ENCODE results near the gene ZNF555.
A peak's percentile ranks its signal among the peaks of the same experiment; 100 is the strongest.

The ZNF555 gene

GRCh38 chr19:2827022-2827421, 14.3 kb upstream of the ZNF555 start:
- no peak for FAIRE-seq

DNA sequence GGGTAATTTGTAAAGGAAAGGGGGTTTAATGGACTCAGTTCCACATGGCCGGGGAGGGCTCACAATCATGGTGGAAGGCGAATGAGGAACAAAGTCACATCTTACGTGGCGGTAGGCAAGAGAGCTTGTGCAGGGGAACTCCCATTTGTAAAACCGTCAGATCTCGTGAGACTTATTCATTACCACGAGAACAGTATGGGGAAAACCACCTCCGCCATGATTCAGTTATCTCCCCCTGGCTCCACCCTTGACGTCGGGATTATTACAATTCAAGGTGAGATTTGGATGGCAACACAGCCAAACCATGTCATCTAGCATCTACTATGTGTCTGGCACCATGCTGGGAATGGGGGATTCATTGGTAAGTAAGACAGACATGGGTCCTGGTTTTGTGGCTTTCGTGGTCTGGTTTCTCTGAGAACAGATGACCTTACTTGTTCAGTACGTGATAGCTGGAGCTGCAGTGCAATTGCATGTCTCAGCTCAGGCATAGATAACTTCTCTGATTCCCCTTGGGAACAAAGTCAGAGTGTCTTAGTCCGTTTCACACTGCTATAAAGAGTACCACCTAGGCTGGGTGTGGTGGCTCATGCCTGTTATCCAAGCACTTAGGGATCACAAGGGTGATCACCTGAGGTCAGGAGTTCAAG, 13.3 kb upstream of the ZNF555 start:
- no peak for FAIRE-seq

DNA sequence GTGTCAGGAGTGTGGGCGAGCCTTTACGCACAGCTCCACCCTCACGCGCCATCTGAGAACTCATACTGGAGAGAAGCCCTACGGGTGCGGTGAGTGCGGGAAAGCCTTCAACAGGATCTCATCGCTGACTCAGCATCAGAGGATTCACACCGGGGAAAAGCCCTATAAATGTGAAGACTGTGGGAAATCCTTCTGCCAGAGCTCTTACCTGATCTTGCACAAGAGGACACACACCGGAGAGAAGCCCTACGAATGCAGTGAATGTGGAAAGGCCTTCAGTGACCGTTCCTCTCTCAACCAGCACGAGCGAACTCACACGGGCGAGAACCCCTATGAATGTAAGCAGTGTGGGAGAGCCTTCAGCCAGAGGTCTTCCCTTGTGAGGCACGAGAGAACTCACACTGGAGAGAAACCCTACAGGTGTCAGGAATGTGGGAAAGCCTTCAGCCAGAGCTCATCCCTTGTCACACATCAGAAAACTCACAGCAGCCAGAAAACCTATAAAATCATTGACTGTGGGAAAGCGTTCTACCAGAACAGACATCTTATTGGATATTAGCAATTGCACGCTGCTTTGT, 6.9 kb upstream of the ZNF555 start:
- FAIRE-seq, result no peak

DNA sequence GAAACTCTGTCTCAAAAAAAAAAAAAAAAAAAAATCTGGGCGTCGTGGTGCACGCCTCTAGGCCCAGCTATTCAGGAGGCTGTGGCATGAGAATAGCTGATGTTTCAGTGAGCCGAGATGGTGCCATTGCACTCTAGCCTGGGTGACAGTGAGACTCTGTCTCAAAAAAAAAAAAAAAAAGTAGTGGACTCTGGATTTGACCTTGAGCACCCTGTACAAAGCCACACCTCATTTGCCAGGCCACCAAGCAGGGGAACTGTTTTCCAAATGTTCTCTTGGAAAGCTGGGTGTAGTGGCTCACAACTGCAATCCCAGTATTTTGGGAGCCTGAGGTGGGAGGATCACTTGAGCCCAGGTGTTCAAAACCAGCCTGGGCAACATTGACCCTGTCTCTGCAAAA, 3.8 kb upstream of the ZNF555 start:
- FAIRE-seq, result no peak

DNA sequence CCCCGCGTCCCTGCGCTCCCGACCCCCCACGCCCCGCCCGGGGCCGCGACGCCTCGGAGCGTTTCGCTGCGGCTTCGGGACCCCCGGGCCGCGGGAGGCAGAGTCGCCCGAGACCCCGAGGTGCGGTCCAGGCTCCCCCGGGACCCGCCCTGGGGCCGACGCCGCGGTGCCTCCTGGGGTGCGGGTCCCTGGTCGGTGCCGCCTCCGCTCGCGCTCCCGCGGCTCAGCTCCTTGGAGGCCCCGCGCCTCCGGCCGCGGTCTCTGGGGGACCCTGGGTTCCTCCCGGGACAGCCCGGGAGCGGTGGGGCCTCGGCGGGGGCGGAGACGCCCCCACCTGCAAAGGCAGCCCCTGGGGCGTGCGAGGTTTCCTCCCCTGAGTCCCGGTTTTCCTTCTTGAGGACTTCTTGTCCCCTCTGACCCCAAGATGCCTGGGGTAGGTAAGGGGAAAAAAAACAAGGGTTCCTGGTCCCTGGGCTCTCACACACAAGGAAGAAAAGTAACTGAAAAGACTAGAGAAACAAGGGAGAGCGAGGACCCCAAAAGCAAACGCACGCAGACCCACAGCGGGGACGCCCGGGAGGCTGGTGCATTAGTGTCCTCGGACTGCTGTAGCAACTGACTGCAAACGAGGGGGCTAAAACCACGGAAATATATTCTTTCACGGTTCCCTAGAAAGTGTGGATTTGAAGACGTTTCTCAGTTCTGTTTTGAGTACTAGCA, 740 bp downstream of the ZNF555 start:
- no peak for FAIRE-seq

GRCh38 chr19:2845107-2845506, 3.8 kb downstream of the ZNF555 start:
- no peak for FAIRE-seq

DNA sequence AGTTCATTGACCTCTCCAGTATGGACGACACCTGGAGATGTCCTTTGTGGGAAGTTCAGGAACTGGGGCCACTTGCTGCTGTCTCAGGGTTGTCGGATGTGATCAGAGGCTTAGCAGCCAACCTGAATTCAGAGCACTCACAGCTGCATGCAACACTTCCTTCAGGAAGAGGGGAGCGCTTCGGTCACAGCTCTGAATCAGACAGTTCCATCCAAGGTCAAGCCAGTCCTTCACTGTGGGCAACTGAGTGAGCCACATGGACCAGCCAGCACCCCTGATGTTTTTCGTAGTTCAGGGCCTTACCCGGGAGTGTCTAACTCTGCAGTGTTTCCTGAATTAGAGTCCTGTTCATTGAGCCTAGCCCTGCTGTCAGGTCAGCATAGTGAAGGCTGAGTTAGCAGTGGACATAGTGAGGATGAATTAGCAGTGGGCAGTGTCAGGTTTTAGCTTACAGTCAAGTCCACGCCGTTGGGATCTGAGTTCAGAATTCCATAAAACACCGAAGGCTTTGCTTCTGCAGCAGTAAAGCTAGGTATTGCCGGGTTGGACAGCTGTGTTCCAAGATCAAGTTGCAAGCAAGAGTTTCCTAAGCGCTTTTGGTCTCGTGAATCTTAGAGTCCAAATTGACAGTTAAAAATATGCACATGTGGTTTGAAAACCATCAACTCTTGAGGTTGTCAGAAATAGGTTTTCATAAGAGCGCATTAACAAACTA, 5.1 kb downstream of the ZNF555 start:
- no peak for FAIRE-seq

- no peak for FAIRE-seq
Observed at GRCh38 chr19:2847507-2847906, 6.2 kb downstream of the ZNF555 start.

- FAIRE-seq, result no peak
Observed at GRCh38 chr19:2848616-2849015, 7.3 kb downstream of the ZNF555 start.

DNA sequence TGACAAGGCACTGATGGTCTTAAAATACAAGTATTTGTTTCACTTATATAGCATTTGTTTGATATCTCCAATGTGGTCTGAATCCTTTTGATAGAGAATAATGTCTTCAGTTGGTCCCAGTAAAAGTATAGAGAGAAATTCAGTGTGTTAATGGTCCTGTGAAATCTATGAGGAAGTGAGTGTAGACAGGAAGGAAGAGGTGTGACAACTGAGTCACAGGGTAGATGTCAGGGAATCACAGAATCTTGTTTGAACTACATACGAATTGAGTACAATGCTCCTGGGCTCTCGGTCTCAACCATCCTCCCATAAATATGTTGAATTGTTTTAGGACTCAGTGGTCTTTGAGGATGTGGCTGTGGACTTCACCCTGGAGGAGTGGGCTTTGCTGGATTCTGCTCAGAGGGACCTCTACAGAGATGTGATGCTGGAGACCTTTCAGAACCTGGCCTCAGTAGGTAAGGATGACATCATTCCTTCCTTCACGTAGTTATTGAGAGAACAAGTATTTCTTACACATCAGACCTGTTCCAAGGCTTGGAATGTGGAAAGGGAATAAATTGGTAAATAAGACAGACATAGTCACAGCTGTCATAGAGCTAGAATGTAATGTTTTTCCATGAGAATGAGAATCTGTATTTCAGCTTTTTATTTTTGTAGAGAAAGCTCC, 9.1 kb downstream of the ZNF555 start:
- FAIRE-seq, result no peak

DNA sequence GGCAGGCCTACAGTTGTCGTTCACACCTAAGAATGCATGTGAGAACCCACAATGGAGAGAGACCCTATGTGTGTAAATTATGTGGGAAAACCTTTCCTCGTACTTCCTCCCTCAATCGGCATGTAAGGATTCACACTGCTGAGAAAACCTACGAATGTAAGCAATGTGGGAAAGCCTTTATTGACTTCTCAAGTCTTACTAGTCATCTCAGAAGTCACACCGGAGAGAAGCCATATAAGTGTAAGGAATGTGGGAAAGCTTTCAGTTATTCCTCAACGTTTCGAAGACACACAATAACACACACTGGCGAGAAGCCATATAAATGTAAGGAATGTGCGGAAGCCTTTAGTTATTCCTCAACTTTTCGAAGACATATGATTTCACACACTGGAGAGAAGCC, 11.3 kb downstream of the ZNF555 start:
- no peak for FAIRE-seq

GRCh38 chr19:2853015-2853606, 11.8 kb downstream of the ZNF555 start:
- FAIRE-seq, result no peak

GRCh38 chr19:2854849-2855248, 13.6 kb downstream of the ZNF555 start:
- FAIRE-seq, result no peak

- no peak for FAIRE-seq
Observed at GRCh38 chr19:2856457-2857050, 15.3 kb downstream of the ZNF555 start.

DNA sequence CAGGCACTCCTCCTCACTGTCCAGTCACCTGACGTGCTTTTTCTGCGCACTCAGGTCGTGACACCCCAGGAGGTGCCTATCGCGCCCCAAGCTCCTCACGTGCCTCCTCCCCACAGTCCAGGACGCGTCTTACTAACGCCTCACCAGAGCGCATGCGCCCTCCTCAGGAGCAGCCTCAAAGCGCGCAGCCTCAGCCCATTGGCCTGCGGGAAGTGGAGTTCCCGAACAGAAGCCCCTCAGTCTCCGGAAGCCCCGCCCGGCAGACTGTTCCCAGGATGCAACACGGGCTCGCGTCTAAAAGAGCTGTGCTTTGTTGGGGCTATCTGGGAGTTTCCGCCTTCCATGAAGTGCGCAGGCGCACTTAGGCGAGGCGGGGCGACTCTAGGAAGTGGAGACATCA, 17.6 kb downstream of the ZNF555 start:
- FAIRE-seq, result no peak

GRCh38 chr19:2863816-2864215, 22.5 kb downstream of the ZNF555 start:
- FAIRE-seq, result no peak

- no peak for FAIRE-seq
Observed at GRCh38 chr19:2865334-2866100, 24.2 kb downstream of the ZNF555 start.

- FAIRE-seq, result no peak
Observed at GRCh38 chr19:2866495-2867024, 25.3 kb downstream of the ZNF555 start.

GRCh38 chr19:2867025-2867991, 26.0 kb downstream of the ZNF555 start, which contains the start of gene ZNF556:
TSS of gene ZNF556 (plus strand) at chr19:2867335. CDS start at chr19:2867422, 87 bp downstream.
- FAIRE-seq, result peak; percentile 72

- no peak for FAIRE-seq
Observed at GRCh38 chr19:2869618-2870017, 28.3 kb downstream of the ZNF555 start.

Data from endometrium (tissue), 2 donors.